ENCODE measurements around the gene POFUT2.

The POFUT2 gene

GRCh38 chr21:45287438-45288391 is at the start of gene POFUT2:
POFUT2 (minus strand) TSS chr21:45287895; CDS start chr21:45287871, 24 bp downstream.
- no peak for FAIRE-seq

- no peak for FAIRE-seq
Observed at GRCh38 chr21:45336870-45337269, 49.2 kb upstream of the POFUT2 start.

GRCh38 chr21:45336535-45336810 is 48.8 kb upstream of the POFUT2 start:
- no peak for FAIRE-seq

- FAIRE-seq, result no peak
Observed at GRCh38 chr21:45335761-45336534, 48.3 kb upstream of the POFUT2 start.

GRCh38 chr21:45335151-45335760 is 47.6 kb upstream of the POFUT2 start:
- FAIRE-seq, result no peak

- no peak for FAIRE-seq
Observed at GRCh38 chr21:45334591-45335081, 46.9 kb upstream of the POFUT2 start.

- FAIRE-seq, result no peak
Observed at GRCh38 chr21:45334134-45334533, 46.4 kb upstream of the POFUT2 start.

- FAIRE-seq, result no peak
Observed at GRCh38 chr21:45333583-45334121, 46.0 kb upstream of the POFUT2 start.

GRCh38 chr21:45332981-45333582 is 45.4 kb upstream of the POFUT2 start:
- no peak for FAIRE-seq

GRCh38 chr21:45332415-45332814 is 44.7 kb upstream of the POFUT2 start:
- FAIRE-seq, result no peak

- no peak for FAIRE-seq
Observed at GRCh38 chr21:45331531-45332147, 43.9 kb upstream of the POFUT2 start.

GRCh38 chr21:45330851-45331261 is 43.2 kb upstream of the POFUT2 start:
- FAIRE-seq, result no peak

GRCh38 chr21:45330075-45330781 is 42.5 kb upstream of the POFUT2 start:
- FAIRE-seq, result no peak

- no peak for FAIRE-seq
Observed at GRCh38 chr21:45329261-45330074, 41.8 kb upstream of the POFUT2 start.

GRCh38 chr21:45328198-45329091 is 40.8 kb upstream of the POFUT2 start:
- FAIRE-seq, result no peak

- FAIRE-seq, result no peak
Observed at GRCh38 chr21:45327441-45328197, 39.9 kb upstream of the POFUT2 start.

- no peak for FAIRE-seq
Observed at GRCh38 chr21:45326891-45327440, 39.3 kb upstream of the POFUT2 start.

GRCh38 chr21:45326169-45326851 is 38.6 kb upstream of the POFUT2 start:
- no peak for FAIRE-seq
